Measurements from ENCODE around the gene COX5B.
"Not testable (repeated sequence)": the region's sequence is repeated elsewhere in the genome, so short reads cannot be mapped to it uniquely, and the experiment has no call there.

COX5B gene

GRCh38 chr2:97673182-97673914 lies 27.5 kb downstream of the COX5B start:
- DNase-seq (ENCODE audit: low read depth), result no peak

- DNase-seq (ENCODE audit: low read depth), result no peak
Measured at GRCh38 chr2:97673915-97674283, 28.0 kb downstream of the COX5B start.

- DNase-seq (ENCODE audit: low read depth), result no peak
Measured at GRCh38 chr2:97675430-97676113, 29.7 kb downstream of the COX5B start.

- DNase-seq (ENCODE audit: low read depth), result no peak
Measured at GRCh38 chr2:97676620-97677019, 30.8 kb downstream of the COX5B start.

- no peak for DNase-seq (ENCODE audit: low read depth)
Measured at GRCh38 chr2:97677480-97677879, 31.6 kb downstream of the COX5B start.

GRCh38 chr2:97678298-97678697 lies 32.4 kb downstream of the COX5B start:
- no peak for DNase-seq (ENCODE audit: low read depth)

GRCh38 chr2:97687235-97687634 lies 41.4 kb downstream of the COX5B start:
- DNase-seq (ENCODE audit: low read depth), result not testable (repeated sequence)

GRCh38 chr2:97688062-97688827 lies 42.4 kb downstream of the COX5B start:
- no peak for DNase-seq (ENCODE audit: low read depth)

GRCh38 chr2:97691166-97691565 lies 45.3 kb downstream of the COX5B start:
- DNase-seq (ENCODE audit: low read depth), result no peak

GRCh38 chr2:97693476-97693875 lies 47.6 kb downstream of the COX5B start:
- DNase-seq (ENCODE audit: low read depth), result no peak

GRCh38 chr2:97695744-97696143 lies 49.9 kb downstream of the COX5B start:
- no peak for DNase-seq (ENCODE audit: low read depth)

- peak; percentile 72 for DNase-seq (ENCODE audit: low read depth)
Measured at GRCh38 chr2:97697252-97698235, 51.7 kb downstream of the COX5B start.
